ENCODE data around the gene SYT7. TPM values are rescaled to one million over a fixed set of nuclear protein-coding genes. Genes with fewer than 3 reads are reported as not detected.
"Not testable (repeated sequence)": the region's sequence is repeated elsewhere in the genome, so short reads cannot be mapped to it uniquely, and the experiment has no call there.

SYT7 gene
- total and polyA plus RNA-seq, 12 donors, result 11.5 to 26.1 (median 18.7) TPM

DNA sequence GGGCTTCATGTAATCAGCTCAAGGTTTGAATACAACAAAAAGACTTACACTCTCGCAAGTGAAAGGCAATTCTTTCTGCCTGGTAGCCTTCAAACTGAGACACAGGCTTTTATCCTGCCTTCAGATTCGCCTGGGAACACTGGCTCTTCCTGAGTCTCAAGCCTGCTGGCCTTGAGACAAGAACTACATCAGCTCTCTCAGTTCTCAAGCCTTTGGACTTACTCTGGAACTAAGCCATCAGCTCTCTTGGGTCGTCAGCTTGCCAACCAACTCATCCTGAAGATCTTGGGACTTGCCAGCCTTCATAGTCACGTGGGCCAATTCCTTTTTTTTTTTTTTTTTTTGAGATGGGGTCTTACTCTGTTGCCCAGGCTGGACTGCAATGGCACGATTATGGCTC, 108.0 kb downstream of the SYT7 start:
- Histone ChIP-seq H3K9me3 (peaks cover 0 to 9% (median 0%) of the 10 kb centered on the region in 11 donors), H3K27me3 (no peaks in the 10 kb centered on the region), H3K27ac (peak overlapping the region; percentile 32 to 85 (median 78)), H3K4me1 (peaks cover 3 to 33% (median 16%) of the 10 kb centered on the region in 9 donors), H3K36me3 (peaks cover 0 to 46% (median 0%) of the 10 kb centered on the region in 9 donors), H3K4me3 (no peak overlapping the region)
- peak in 1 of 2 donors; percentile 57 for DNase-seq
- ATAC-seq, result peak in 6 of 8 donors; percentile 32 to 75 (median 51)
- no peak for TF ChIP-seq CTCF (IDR thresholded peaks at IDR 0.05)
- intact Hi-C loops (cut with DNase I), result loop anchor here in 4 of 10 donors (10.0 kb wide), 2 partner anchors 102 to 162 kb away; no protein-coding TSS in a partner anchor
- 61% methylated on average over 5 of the region's 5 CpGs for WGBS, 2 donors

DNA sequence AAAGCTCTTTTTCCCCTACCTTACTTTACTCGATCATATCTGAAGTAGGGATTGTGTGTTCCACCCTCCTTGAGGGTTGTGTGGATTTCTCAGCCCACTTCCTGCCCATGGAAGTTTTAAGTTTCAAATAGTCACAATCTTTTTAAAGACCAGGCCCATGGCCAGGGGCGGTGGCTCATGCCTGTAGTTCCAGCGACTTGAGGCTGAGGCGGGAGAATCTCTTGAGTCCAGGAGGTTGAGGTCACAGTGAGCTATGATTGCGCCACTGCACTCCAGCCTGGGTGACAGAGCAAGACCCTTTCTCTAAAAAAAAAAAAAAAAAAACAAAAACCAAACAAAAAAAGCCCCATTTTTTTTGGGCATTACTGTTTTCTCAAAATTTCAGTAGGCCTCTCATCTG, 108.6 kb downstream of the SYT7 start:
- Histone ChIP-seq H3K27me3 (no peaks in the 10 kb centered on the region), H3K4me1 (peaks cover under 1 to 27% (median 10%) of the 10 kb centered on the region in 9 donors), H3K36me3 (peaks cover 0 to 47% (median 0%) of the 10 kb centered on the region in 9 donors), H3K4me3 (no peak overlapping the region), H3K27ac (peak overlapping the region; percentile 52 to 85 (median 78)), H3K9me3 (peaks cover 0 to 9% (median 0%) of the 10 kb centered on the region in 11 donors)
- intact Hi-C loops (cut with DNase I), result loop anchor here in 4 of 10 donors (10.0 kb wide), 2 partner anchors 103 to 163 kb away; no protein-coding TSS in a partner anchor
- no peak for TF ChIP-seq CTCF (IDR thresholded peaks at IDR 0.05)
- peak; percentile 63 to 71 for DNase-seq
- peak; percentile 61 to 82 (median 76) for ATAC-seq
- WGBS, 2 donors, result 56 to 59% methylated on average over 5 of the region's 5 CpGs

DNA sequence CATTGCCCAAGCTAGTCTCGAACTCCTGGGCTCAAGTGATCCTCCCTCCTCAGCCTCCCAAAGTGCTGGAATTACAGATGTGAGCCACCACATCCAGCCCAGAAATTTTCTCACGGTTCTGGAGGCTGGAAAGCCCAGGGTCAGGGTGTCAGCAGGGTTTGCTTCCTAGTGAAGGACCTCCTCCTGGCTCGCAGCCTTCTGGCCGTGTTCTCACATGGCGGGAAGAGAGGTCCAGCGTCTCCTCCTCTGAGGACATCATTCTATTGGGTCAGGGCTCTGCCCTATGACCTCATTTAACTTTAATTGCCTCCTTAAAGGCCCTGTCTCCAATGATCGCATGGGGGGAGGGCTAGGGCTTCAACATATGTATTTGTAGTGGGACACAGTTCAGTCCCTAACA, 112.9 kb downstream of the SYT7 start:
- WGBS, 2 donors, result 72 to 78% methylated on average over 7 of the region's 7 CpGs
- Histone ChIP-seq H3K4me1 (peaks cover 0 to 15% (median 7%) of the 10 kb centered on the region in 9 donors), H3K4me3 (no peak overlapping the region), H3K36me3 (peaks cover 0 to 44% (median 0%) of the 10 kb centered on the region in 9 donors), H3K27ac (peak overlapping the region in 7 of 10 donors; percentile 5 to 55 (median 48)), H3K9me3 (no peaks in the 10 kb centered on the region), H3K27me3 (no peaks in the 10 kb centered on the region)
- ATAC-seq (peak in 5 of 8 donors; percentile 32 to 59 (median 40)), DNase-seq (peak; percentile 36 to 62)
- intact Hi-C loops (cut with DNase I), result no loop called here
- no peak for TF ChIP-seq CTCF (IDR thresholded peaks at IDR 0.05)

- intact Hi-C loops (cut with DNase I); H3K4me3 ChIP-seq; DNase-seq; H3K9me3 ChIP-seq; H3K27me3 ChIP-seq; ATAC-seq: not testable (repeated sequence)
- 83 to 90% methylated on average over 6 of the region's 6 CpGs for WGBS, 2 donors
- peaks cover 0 to 13% (median 7%) of the 10 kb centered on the region in 9 donors for H3K4me1 ChIP-seq
- H3K27ac ChIP-seq, result peak overlapping the region in 6 of 10 donors; percentile 5 to 55 (median 49)
- peaks cover 0 to 48% (median 0%) of the 10 kb centered on the region in 9 donors for H3K36me3 ChIP-seq
These were observed 113.3 kb downstream of the SYT7 start for GRCh38 chr11:61467602-61468001.

Small RNA genes within 50 kb of the gene (microRNA-seq; reads per million reads assigned to microRNA genes)
- gene MIR4488, result 0 reads per million in 2 donors

Other genes with a start within 250 kb of the SYT7 start
- 100 to 1,000 TPM; 101 to 147 (median 129) TPM for gene DDB1, start 248.0 kb downstream of the SYT7 start, total RNA-seq
- 100 to 1,000 TPM in 1 of 2 donors, 10 to 100 TPM in 1; 59.0 to 147 TPM for gene DDB1, start 248.0 kb downstream of the SYT7 start, polyA plus RNA-seq
- gene TKFC, start 247.8 kb downstream of the SYT7 start, total RNA-seq, result 10 to 100 TPM; 13.9 to 26.1 (median 20.9) TPM
- 10 to 100 TPM; 11.8 to 12.1 TPM for gene TKFC, start 247.8 kb downstream of the SYT7 start, polyA plus RNA-seq
- gene CYB561A3, start 219.2 kb downstream of the SYT7 start, total RNA-seq, result 10 to 100 TPM in 5 of 10 donors, 1 to 10 TPM in 5; 6.0 to 18.6 (median 9.7) TPM
- gene CYB561A3, start 219.2 kb downstream of the SYT7 start, polyA plus RNA-seq, result 10 to 100 TPM; 10.5 to 11.8 TPM
- gene TMEM138, start 218.7 kb downstream of the SYT7 start, total RNA-seq, result 10 to 100 TPM; 14.4 to 25.9 (median 17.6) TPM
- gene TMEM138, start 218.7 kb downstream of the SYT7 start, polyA plus RNA-seq, result 10 to 100 TPM; 28.0 to 35.3 TPM
- 1 to 10 TPM; 2.9 to 6.8 (median 4.1) TPM for gene TMEM216, start 188.5 kb downstream of the SYT7 start, total RNA-seq
- 1 to 10 TPM; 6.3 to 8.3 TPM for gene TMEM216, start 188.5 kb downstream of the SYT7 start, polyA plus RNA-seq
- gene CPSF7, start 151.1 kb downstream of the SYT7 start, total RNA-seq, result 10 to 100 TPM; 37.7 to 51.8 (median 43.3) TPM
- 10 to 100 TPM; 22.3 to 43.8 TPM for gene CPSF7, start 151.1 kb downstream of the SYT7 start, polyA plus RNA-seq
- gene SDHAF2, start 151.0 kb downstream of the SYT7 start, total RNA-seq, result 10 to 100 TPM; 24.4 to 39.9 (median 32.7) TPM
- gene SDHAF2, start 151.0 kb downstream of the SYT7 start, polyA plus RNA-seq, result 10 to 100 TPM; 43.4 to 56.1 TPM
- 1 to 10 TPM in 3 of 10 donors, under 1 TPM in 6, not detected in 1; 0.33 to 2.6 (median 0.70) TPM for gene LRRC10B, start 72.3 kb downstream of the SYT7 start, total RNA-seq
- gene LRRC10B, start 72.3 kb downstream of the SYT7 start, polyA plus RNA-seq, result 1 to 10 TPM in 1 of 2 donors, under 1 TPM in 1; 0.59 to 2.6 TPM
- 1 to 10 TPM; 1.8 to 5.0 (median 3.4) TPM for gene DAGLA, start 99.3 kb upstream of the SYT7 start, total RNA-seq
- 1 to 10 TPM; 1.5 to 1.7 TPM for gene DAGLA, start 99.3 kb upstream of the SYT7 start, polyA plus RNA-seq
- gene MYRF, start 171.6 kb upstream of the SYT7 start, total RNA-seq, result 1 to 10 TPM in 1 of 10 donors, under 1 TPM in 9; 0.13 to 1.2 (median 0.26) TPM
- under 1 TPM; 0.16 to 0.37 TPM for gene MYRF, start 171.6 kb upstream of the SYT7 start, polyA plus RNA-seq
- 100 to 1,000 TPM in 9 of 10 donors, 10 to 100 TPM in 1; 98.9 to 142 (median 109) TPM for gene TMEM258, start 211.5 kb upstream of the SYT7 start, total RNA-seq
- gene TMEM258, start 211.5 kb upstream of the SYT7 start, polyA plus RNA-seq, result 100 to 1,000 TPM in 1 of 2 donors, 10 to 100 TPM in 1; 80.7 to 273 TPM
- 1 to 10 TPM; 3.7 to 8.6 (median 6.2) TPM for gene FEN1, start 211.8 kb upstream of the SYT7 start, total RNA-seq
- 1 to 10 TPM; 2.1 to 8.8 TPM for gene FEN1, start 211.8 kb upstream of the SYT7 start, polyA plus RNA-seq
- 10 to 100 TPM; 16.4 to 37.4 (median 25.4) TPM for gene FADS1, start 235.9 kb upstream of the SYT7 start, total RNA-seq
- 10 to 100 TPM; 13.8 to 35.2 TPM for gene FADS1, start 235.9 kb upstream of the SYT7 start, polyA plus RNA-seq
- gene FADS2, start 247.2 kb upstream of the SYT7 start, total RNA-seq, result 10 to 100 TPM; 15.1 to 37.0 (median 23.5) TPM
- 10 to 100 TPM; 12.2 to 31.6 TPM for gene FADS2, start 247.2 kb upstream of the SYT7 start, polyA plus RNA-seq